MCF 10A (cell line): ENCODE data around the gene KDM5A. TPM values are rescaled to one million over a fixed set of nuclear protein-coding genes. Genes with fewer than 3 reads are reported as not detected.

ENCODE experiments used
- BruUV-seq: library from RNA; stranded (reverse); fragments of 400-500 nt; replicated peaks from 2 replicates; lab custom pipeline; 2021; lab: Mats Ljungman, UMichigan
- CTCF ChIA-PET: fragments of 300-600 bp; sonication (Branson Sonifier 250); formaldehyde crosslinking; extraction: SDS; loops from one replicate; lab custom pipeline; 2021; ENCODE audit warnings: antibody characterized with exemption, inconsistent platforms; lab: Yijun Ruan, JAX
- POLR2A ChIA-PET: fragments of 300-600, 350-650 bp; sonication (Branson Sonifier 250); formaldehyde crosslinking; extraction: SDS; loops from one replicate; lab custom pipeline; 2020; ENCODE audit warnings: antibody characterized with exemption, inconsistent platforms; lab: Yijun Ruan, JAX
- DNase-seq: peaks from one replicate; pipeline ENCODE4 v3.0.0-alpha.2; 2018; ENCODE audit not compliant: unreplicated experiment
- H3K27ac Mint-ChIP-seq: one replicate; pipeline ENCODE4 v1.8.0; 2022; ENCODE audit warnings: mild to moderate bottlenecking, low read depth, mixed read lengths; ENCODE audit not compliant: unreplicated experiment
- H3K27me3 Mint-ChIP-seq: one replicate; pipeline ENCODE4 v1.8.0; 2022; ENCODE audit warnings: mixed read lengths; ENCODE audit not compliant: insufficient read depth, unreplicated experiment
- H3K36me3 Mint-ChIP-seq: one replicate; pipeline ENCODE4 v1.8.0; 2022; ENCODE audit warnings: mild to moderate bottlenecking, moderate library complexity, mixed read lengths; ENCODE audit not compliant: insufficient read depth, unreplicated experiment
- H3K4me1 Mint-ChIP-seq: one replicate; pipeline ENCODE4 v1.8.0; 2022; ENCODE audit warnings: mixed read lengths; ENCODE audit not compliant: insufficient read depth, unreplicated experiment
- H3K4me3 Mint-ChIP-seq: one replicate; pipeline ENCODE4 v1.8.0; 2022; ENCODE audit warnings: mild to moderate bottlenecking, moderate library complexity, mixed read lengths; ENCODE audit not compliant: unreplicated experiment
- H3K9me3 Mint-ChIP-seq: one replicate; pipeline ENCODE4 v1.8.0; 2022; ENCODE audit warnings: mixed read lengths; ENCODE audit not compliant: unreplicated experiment
- intact Hi-C: fragments of 100-400 bp; cut with micrococcal nuclease; formaldehyde crosslinking; loops from 2 replicates; pipeline ENCODE4 v1.14.1; 2022
- total RNA-seq: library from RNA; stranded (reverse); gene quantifications from 2 replicates; pipeline ENCODE4 v1.2.3, GENCODE V29; 2022
- TF ChIP-seq, protein P1 (sequence below): fragments of 200-600 bp; IDR thresholded peaks from one replicate; pipeline ENCODE4 v1.8.0; 2022; ENCODE audit warnings: antibody characterized with exemption, mild to moderate bottlenecking; ENCODE audit not compliant: unreplicated experiment

KDM5A gene
- total RNA-seq, 1 experiment from 2014 or later = 58.0 TPM

DNA sequence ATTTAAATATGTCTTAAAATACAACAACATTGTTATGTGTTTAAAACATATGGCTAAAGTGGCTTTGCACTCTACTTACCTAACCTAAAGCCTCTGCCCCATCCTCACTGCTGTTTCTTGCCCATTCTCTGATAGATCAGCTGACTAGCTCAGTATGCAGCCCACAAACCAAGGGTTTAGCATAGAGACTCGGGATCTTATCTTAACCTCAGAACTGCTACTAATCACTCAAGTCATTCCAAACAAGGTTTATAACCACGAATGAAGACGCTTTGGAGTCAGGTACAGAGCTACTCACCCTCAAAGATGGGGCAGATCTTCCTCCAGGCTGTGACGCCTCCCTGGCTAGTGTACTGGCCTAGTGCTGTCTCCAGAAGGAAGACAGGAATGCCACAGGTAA, 145.7 kb downstream of the KDM5A start:
- intact Hi-C loops = no loop called here
- no peak overlapping the region for H3K27ac Mint-ChIP-seq
- H3K27me3 Mint-ChIP-seq = peaks cover 43% of the 10 kb centered on the region
- DNase-seq = no peak
- BruUV-seq = no TSS peak
- H3K4me1 Mint-ChIP-seq = no peaks in the 10 kb centered on the region
- peaks cover 21% of the 10 kb centered on the region for H3K9me3 Mint-ChIP-seq
- CTCF ChIA-PET = interaction anchor here (1.0 kb wide), 1 partner anchor 23 kb away, joined by 3 read pairs; no protein-coding TSS in a partner anchor
- H3K36me3 Mint-ChIP-seq = no peaks in the 10 kb centered on the region
- TF ChIP-seq, protein P1, sequence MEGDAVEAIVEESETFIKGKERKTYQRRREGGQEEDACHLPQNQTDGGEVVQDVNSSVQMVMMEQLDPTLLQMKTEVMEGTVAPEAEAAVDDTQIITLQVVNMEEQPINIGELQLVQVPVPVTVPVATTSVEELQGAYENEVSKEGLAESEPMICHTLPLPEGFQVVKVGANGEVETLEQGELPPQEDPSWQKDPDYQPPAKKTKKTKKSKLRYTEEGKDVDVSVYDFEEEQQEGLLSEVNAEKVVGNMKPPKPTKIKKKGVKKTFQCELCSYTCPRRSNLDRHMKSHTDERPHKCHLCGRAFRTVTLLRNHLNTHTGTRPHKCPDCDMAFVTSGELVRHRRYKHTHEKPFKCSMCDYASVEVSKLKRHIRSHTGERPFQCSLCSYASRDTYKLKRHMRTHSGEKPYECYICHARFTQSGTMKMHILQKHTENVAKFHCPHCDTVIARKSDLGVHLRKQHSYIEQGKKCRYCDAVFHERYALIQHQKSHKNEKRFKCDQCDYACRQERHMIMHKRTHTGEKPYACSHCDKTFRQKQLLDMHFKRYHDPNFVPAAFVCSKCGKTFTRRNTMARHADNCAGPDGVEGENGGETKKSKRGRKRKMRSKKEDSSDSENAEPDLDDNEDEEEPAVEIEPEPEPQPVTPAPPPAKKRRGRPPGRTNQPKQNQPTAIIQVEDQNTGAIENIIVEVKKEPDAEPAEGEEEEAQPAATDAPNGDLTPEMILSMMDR = no peak
- POLR2A ChIA-PET = no interaction called here
- no peak overlapping the region for H3K4me3 Mint-ChIP-seq

DNA sequence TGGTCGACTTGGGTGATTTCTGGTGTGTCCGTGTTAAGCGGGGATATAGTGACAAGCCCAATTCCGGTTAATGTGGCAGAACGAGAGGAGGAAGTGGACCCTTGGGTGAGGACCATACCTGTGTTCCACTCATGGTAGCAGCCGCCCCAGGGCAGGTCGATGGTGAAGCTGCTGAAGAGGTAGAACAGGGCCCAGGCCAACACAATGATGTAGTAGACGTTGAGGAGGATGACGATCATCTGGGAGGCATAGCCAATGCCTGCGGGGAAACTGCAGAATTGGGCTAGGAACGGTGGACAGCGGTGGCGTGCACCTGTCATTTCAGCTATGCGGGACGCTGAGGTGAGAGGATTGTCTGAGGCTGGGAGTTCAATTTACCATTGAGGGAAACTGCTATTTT, 146.6 kb downstream of the KDM5A start:
- no peaks in the 10 kb centered on the region for H3K4me1 Mint-ChIP-seq
- no peaks in the 10 kb centered on the region for H3K36me3 Mint-ChIP-seq
- TF ChIP-seq, protein P1 = no peak
- H3K27me3 Mint-ChIP-seq = peaks cover 35% of the 10 kb centered on the region
- no TSS peak for BruUV-seq
- POLR2A ChIA-PET = interaction anchor here (0.7 kb wide), 1 partner anchor 132 kb away, joined by 3 read pairs; no protein-coding TSS in a partner anchor
- peaks cover 12% of the 10 kb centered on the region for H3K9me3 Mint-ChIP-seq
- no peak for DNase-seq
- CTCF ChIA-PET = no interaction called here
- no peak overlapping the region for H3K27ac Mint-ChIP-seq
- no peak overlapping the region for H3K4me3 Mint-ChIP-seq
- intact Hi-C loops = no loop called here

DNA sequence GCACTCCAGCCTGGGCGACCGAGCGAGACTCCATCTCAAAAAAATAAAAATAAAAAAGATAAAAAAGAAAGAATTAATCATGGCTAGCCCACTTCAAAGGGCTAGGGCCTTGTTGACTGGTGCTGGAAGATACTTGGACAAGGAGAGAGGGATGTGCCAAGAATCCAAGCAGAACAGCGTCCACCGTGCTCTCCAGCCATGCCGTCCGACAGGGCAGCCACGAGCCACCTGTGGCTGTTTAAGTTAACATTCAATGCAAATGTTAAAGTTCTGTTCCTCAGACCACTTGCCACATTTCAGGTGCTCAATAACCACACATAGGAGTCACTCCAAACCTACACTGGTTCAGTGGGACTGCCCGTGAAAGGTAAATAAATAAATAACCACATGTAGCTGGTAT, 147.9 kb downstream of the KDM5A start:
- peaks cover 34% of the 10 kb centered on the region for H3K27me3 Mint-ChIP-seq
- TF ChIP-seq, protein P1 = no peak
- H3K4me3 Mint-ChIP-seq = no peak overlapping the region
- H3K27ac Mint-ChIP-seq = no peak overlapping the region
- BruUV-seq = no TSS peak
- H3K9me3 Mint-ChIP-seq = peaks cover 10% of the 10 kb centered on the region
- H3K36me3 Mint-ChIP-seq = no peaks in the 10 kb centered on the region
- ChIA-PET POLR2A (no interaction called here), CTCF (no interaction called here)
- no peak for DNase-seq
- no peaks in the 10 kb centered on the region for H3K4me1 Mint-ChIP-seq
- intact Hi-C loops = no loop called here

DNA sequence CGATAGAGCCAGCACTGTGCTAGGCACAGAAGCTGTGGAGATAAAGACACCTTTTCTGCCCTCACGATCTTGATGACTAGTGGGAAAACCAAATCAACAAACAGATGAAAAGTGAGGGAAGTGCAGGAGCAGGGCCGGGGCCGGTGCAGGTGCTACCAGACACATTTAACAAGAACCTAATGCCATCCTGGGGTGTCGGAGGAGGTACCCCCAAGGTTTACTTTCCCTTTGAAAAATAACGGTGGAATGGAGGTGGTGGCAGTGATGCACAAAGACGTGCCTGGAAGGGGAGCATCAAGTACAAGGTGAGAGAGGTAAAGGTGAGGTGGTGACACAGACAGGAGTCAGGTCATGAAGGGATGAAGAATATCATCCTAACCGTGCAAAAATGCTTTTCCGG, 148.6 kb downstream of the KDM5A start:
- no peak overlapping the region for H3K27ac Mint-ChIP-seq
- no peaks in the 10 kb centered on the region for H3K36me3 Mint-ChIP-seq
- TF ChIP-seq, protein P1 = no peak
- H3K4me1 Mint-ChIP-seq = no peaks in the 10 kb centered on the region
- no peak overlapping the region for H3K4me3 Mint-ChIP-seq
- peaks cover 34% of the 10 kb centered on the region for H3K27me3 Mint-ChIP-seq
- ChIA-PET CTCF (no interaction called here), POLR2A (interaction anchor here (1.2 kb wide), 1 partner anchor 82 kb away, joined by 3 read pairs; no protein-coding TSS in a partner anchor)
- no peak for DNase-seq
- intact Hi-C loops = no loop called here
- BruUV-seq = no TSS peak
- peaks cover 17% of the 10 kb centered on the region for H3K9me3 Mint-ChIP-seq
